NB4 (cell line): ENCODE measurements around the gene HNMT.

Experiments
- DNase-seq: peaks from one replicate; pipeline ENCODE4 v3.0.0; 2010; ENCODE audit warnings: low read depth
- H3K4me3 ChIP-seq: one replicate; pipeline ENCODE4 v1.5.1; 2011; ENCODE audit warnings: mild to moderate bottlenecking, low read depth, low read length, moderate library complexity
- MYC ChIP-seq: IDR thresholded peaks from 2 replicates; pipeline ENCODE4 v1.6.1; 2011; ENCODE audit warnings: low read depth, low read length
- POLR2A ChIP-seq: IDR thresholded peaks from 2 replicates; pipeline ENCODE4 v1.6.1; 2011; ENCODE audit warnings: mild to moderate bottlenecking; ENCODE audit not compliant: insufficient read length; ENCODE audit errors: extremely low read depth
- TF ChIP-seq, protein P1 (sequence below): IDR thresholded peaks from 2 replicates; pipeline ENCODE4 v1.6.1; 2011; ENCODE audit warnings: low read depth, low read length
- TF ChIP-seq, protein P2 (sequence below): IDR thresholded peaks from one replicate; pipeline ENCODE4 v1.5.1; 2012; ENCODE audit warnings: low read depth, low read length

Gene HNMT

DNA sequence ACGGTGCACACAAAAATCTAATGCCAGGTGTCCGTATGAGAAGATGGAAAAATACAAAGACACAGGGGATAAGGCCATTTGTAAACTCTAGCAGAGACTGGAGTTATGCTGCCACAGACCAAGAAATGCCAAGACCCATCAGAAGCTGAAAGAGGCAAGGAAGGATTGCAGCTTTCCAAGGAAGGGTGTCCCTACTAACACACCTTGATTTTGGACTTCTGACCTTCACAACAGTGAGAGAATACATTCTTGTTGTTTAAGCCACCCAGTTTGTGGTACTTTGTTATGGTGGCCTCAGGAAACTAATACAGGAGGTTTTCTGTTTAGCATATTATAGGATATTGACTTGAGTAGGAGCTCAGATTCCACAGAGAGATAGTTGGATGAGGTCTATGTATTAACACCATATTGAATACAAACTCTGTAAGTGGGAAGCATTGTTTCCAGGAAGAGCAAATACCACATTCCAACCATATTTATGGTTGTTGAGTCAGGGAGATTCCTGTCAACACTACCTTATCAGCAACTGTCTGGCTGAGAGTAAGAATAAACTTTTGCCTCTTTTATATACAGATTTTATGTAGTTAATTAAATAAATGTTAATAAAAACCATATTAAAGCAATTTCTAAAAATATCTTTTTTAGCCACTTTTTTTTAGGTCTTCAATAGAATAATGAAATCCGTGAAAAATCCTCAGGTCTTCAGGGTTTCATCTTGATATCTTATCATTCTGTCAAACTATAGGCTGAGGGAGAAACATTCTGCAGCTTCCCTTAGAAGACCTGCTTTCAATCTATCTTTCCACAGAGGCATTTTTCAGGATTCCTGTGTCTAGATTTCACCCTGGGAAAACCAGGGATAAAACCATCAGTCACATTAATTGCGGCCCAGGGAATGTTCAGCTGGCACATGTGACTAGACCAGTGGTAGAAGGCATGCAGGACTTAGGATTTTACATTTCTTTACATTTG lies 35.4 kb upstream of the HNMT start:
- TF ChIP-seq, protein P1, sequence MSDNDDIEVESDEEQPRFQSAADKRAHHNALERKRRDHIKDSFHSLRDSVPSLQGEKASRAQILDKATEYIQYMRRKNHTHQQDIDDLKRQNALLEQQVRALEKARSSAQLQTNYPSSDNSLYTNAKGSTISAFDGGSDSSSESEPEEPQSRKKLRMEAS = no peak
- no peak for TF ChIP-seq MYC
- TF ChIP-seq, protein P2, sequence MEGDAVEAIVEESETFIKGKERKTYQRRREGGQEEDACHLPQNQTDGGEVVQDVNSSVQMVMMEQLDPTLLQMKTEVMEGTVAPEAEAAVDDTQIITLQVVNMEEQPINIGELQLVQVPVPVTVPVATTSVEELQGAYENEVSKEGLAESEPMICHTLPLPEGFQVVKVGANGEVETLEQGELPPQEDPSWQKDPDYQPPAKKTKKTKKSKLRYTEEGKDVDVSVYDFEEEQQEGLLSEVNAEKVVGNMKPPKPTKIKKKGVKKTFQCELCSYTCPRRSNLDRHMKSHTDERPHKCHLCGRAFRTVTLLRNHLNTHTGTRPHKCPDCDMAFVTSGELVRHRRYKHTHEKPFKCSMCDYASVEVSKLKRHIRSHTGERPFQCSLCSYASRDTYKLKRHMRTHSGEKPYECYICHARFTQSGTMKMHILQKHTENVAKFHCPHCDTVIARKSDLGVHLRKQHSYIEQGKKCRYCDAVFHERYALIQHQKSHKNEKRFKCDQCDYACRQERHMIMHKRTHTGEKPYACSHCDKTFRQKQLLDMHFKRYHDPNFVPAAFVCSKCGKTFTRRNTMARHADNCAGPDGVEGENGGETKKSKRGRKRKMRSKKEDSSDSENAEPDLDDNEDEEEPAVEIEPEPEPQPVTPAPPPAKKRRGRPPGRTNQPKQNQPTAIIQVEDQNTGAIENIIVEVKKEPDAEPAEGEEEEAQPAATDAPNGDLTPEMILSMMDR = no peak
- TF ChIP-seq POLR2A = no peak
- no peak for DNase-seq
- no peak overlapping the region for H3K4me3 ChIP-seq

DNA sequence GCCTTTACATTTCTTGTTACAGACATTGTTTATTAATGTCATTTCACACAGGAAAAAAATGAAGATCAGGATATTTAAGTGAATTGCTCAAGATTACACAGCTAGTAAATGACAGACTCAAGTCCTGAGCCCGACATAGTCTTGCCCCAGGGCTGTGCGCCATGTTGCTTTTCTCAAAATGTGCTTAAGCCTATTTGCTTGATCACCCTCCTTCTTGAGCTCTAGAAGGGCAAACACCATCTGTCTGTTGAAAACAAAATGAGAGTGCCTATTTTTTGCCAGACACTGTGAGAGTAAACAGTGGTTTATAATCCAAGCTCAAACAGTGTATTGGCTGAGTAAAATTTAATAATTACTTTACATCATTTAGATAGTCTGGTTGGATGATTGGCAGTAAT lies 34.8 kb upstream of the HNMT start:
- DNase-seq = no peak
- H3K4me3 ChIP-seq = no peak overlapping the region
- TF ChIP-seq, protein P1 = no peak
- TF ChIP-seq POLR2A (no peak), MYC (no peak)
- TF ChIP-seq, protein P2 = no peak

DNA sequence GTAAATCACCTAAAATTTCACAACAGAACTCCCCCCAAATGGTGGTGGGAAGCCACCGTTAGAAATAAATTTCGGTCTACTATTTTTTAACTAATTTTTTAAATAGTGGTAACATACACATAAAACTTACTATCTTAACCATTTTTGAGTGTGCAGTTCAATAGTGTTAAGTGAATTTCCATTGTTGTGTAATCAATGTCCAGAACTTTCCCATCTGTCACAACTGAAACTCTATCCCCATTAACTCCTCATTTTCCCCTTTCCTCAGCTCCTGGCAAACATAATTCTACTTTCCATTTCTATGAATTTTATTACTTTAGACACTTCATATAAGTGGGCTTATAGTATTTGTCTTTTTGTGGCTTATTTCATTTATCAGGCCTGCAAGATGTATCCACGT lies 34.1 kb upstream of the HNMT start:
- no peak for DNase-seq
- TF ChIP-seq, protein P2 = no peak
- no peak for TF ChIP-seq MYC
- TF ChIP-seq POLR2A = no peak
- TF ChIP-seq, protein P1 = no peak
- H3K4me3 ChIP-seq = no peak overlapping the region

DNA sequence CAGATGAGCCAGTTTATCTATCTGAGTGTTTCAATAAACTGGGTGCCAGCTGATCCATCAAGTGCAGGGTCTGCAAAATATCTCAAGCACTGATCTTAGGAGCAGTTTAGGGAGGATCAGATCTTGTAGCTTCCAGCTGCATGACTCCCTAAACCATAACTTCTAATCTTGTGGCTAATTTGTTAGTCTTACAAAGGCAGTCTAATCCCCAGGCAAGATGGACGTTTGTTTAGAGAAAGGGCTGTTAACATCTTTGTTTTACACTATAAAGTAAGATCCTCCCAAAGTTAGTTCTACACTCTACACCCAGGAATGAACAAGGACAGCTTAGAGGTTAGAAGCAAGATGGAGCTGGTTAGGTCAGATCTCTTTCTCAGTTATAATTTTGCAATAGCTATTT lies 28.7 kb upstream of the HNMT start:
- no peak overlapping the region for H3K4me3 ChIP-seq
- TF ChIP-seq, protein P1 = no peak
- TF ChIP-seq, protein P2 = no peak
- TF ChIP-seq POLR2A (no peak), MYC (no peak)
- DNase-seq = no peak

DNA sequence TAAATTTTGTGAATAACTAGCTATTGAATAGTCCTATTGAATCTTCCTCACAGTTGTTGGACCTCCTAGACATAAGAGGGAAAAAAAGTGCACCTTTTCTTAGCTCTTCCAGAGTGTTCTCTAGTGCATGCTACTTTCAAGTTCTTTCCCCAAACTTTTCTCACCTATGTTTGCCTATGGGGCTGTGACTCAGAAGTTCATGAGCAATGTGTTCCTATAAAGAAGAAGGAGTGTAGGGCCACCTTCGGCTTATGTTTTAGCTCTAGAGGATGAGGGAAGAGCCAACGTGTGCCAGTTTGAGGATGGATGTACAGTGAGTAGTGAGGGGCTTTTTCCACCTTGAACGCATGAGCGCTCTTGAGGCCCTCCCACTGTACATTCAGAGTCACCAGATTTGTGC lies 27.0 kb upstream of the HNMT start:
- no peak for TF ChIP-seq POLR2A
- TF ChIP-seq MYC = no peak
- TF ChIP-seq, protein P2 = no peak
- TF ChIP-seq, protein P1 = no peak
- no peak for DNase-seq
- H3K4me3 ChIP-seq = no peak overlapping the region
